Panc1 (cell line): Measurements from ENCODE around the gene UNC5CL. TPM values are rescaled to one million over a fixed set of nuclear protein-coding genes. Genes with fewer than 3 reads are reported as not detected.

Experiments
- ATAC-seq: fragments of 200-7000 bp; cut with Tn5 transposase; 2 replicates; pipeline ENCODE4 v1.9.1; 2020; ENCODE audit warnings: mild to moderate bottlenecking, moderate library complexity
- BruUV-seq: library from RNA; stranded (reverse); fragments of 400-500 nt; replicated peaks from 2 replicates; lab custom pipeline; 2021; lab: Mats Ljungman, UMichigan
- CTCF ChIA-PET: fragments of 300-600 bp; sonication (Branson Sonifier 250); formaldehyde crosslinking; loops from one replicate; lab custom pipeline; 2022; ENCODE audit warnings: antibody characterized with exemption; lab: Charles Lee
- POLR2A ChIA-PET: fragments of 300-600 bp; sonication (Branson Sonifier 250); formaldehyde crosslinking; loops from one replicate; lab custom pipeline; 2022; ENCODE audit warnings: antibody characterized with exemption; lab: Charles Lee
- DNase-seq: peaks from one replicate; pipeline ENCODE4 v3.0.0-alpha.2; 2010; ENCODE audit warnings: low read depth, low spot score
- H3K27ac ChIP-seq: 2 replicates; pipeline ENCODE4 v1.5.1; 2011; ENCODE audit warnings: mild to moderate bottlenecking, low read length, inconsistent platforms
- H3K27me3 ChIP-seq: fragments of 200-500 bp; sonication (Bioruptor generic); 2 replicates; pipeline ENCODE4 v1.6.0; 2014; ENCODE audit warnings: low read length, inconsistent platforms; ENCODE audit not compliant: control insufficient read depth, insufficient read depth
- H3K36me3 ChIP-seq: fragments of 200-500 bp; sonication (Bioruptor generic); 2 replicates; pipeline ENCODE4 v1.5.1; 2014; ENCODE audit warnings: inconsistent platforms, mild to moderate bottlenecking, low read length, moderate library complexity; ENCODE audit not compliant: control insufficient read depth, insufficient read depth
- H3K4me1 ChIP-seq: 2 replicates; pipeline ENCODE4 v1.5.1; 2011; ENCODE audit warnings: inconsistent platforms, mild to moderate bottlenecking, low read length, moderate library complexity; ENCODE audit not compliant: control insufficient read depth, insufficient read depth
- H3K4me3 ChIP-seq, 2 experiments: 2 replicates each; pipeline ENCODE4 v1.5.1; 2011 to 2012; ENCODE audit warnings: low read depth in 2 of 2, low read length in 2 of 2, mild to moderate bottlenecking in 2 of 2, inconsistent platforms in 1 of 2, moderate library complexity in 1 of 2
- H3K9me3 ChIP-seq: fragments of 200-500 bp; sonication (Bioruptor generic); 2 replicates; pipeline ENCODE4 v1.5.1; 2014; ENCODE audit warnings: low read depth, mild to moderate bottlenecking, inconsistent platforms, low read length, moderate library complexity; ENCODE audit not compliant: control insufficient read depth, insufficient read depth
- CTCF ChIP-seq: fragments of 450-650 bp; IDR thresholded peaks from 2 replicates; pipeline ENCODE4 v1.5.1; 2017; ENCODE audit warnings: mild to moderate bottlenecking
- POLR2AphosphoS5 ChIP-seq: IDR thresholded peaks from 2 replicates; pipeline ENCODE4 v1.6.1; 2012; ENCODE audit warnings: mild to moderate bottlenecking, low read depth, low read length, moderate library complexity
- REST ChIP-seq, 2 experiments: IDR thresholded peaks; 2 replicates each; pipeline ENCODE4 v1.6.1; 2011 to 2012; ENCODE audit warnings: low read depth in 2 of 2, control low read depth in 1 of 2, low read length in 1 of 2, mild to moderate bottlenecking in 1 of 2, moderate library complexity in 1 of 2; ENCODE audit not compliant: insufficient read depth in 1 of 2
- SIN3A ChIP-seq: IDR thresholded peaks from 2 replicates; pipeline ENCODE4 v1.6.1; 2012; ENCODE audit warnings: low read depth, mild to moderate bottlenecking, low read length, moderate library complexity, borderline replicate concordance; ENCODE audit not compliant: insufficient read depth
- TCF7L2 ChIP-seq: IDR thresholded peaks from 2 replicates; pipeline ENCODE4 v1.6.1; 2011; ENCODE audit warnings: mild to moderate bottlenecking, low read depth, low read length, inconsistent platforms
- in situ Hi-C: cut with HindIII; loops from 2 replicates; pipeline ENCODE4 v1.10.0; 2016; ENCODE audit warnings: low sequenced_read_pairs, low pct_unique_long_range_greater_than_20kb
- intact Hi-C: fragments of 100-400 bp; cut with micrococcal nuclease; formaldehyde crosslinking; loops from one replicate; pipeline ENCODE4 v1.10.0; 2022; ENCODE audit not compliant: unreplicated experiment
- total RNA-seq: library from RNA; stranded (reverse); gene quantifications from one replicate; pipeline ENCODE4 v1.2.1, GENCODE V29; 2021; ENCODE audit not compliant: unreplicated experiment

Gene UNC5CL
- total RNA-seq, 1 experiment from 2014 or later: 0.36 TPM

- Histone ChIP-seq H3K4me1 (peaks cover 16% of the 10 kb centered on the region), H3K27me3 (no peaks in the 10 kb centered on the region), H3K36me3 (no peaks in the 10 kb centered on the region), H3K4me3 (no peak overlapping the region), H3K9me3 (no peaks in the 10 kb centered on the region), H3K27ac (peak overlapping the region; percentile 9; the same call in 1 of the 2 replicates)
- POLR2A ChIA-PET: no interaction called here
- CTCF ChIA-PET: no interaction called here
- TF ChIP-seq REST (IDR thresholded peaks at IDR 0.05; ENCODE audit: insufficient read depth in 1 of 2, low read depth in 2 of 2, low read length in 1 of 2): no peak
- TF ChIP-seq POLR2AphosphoS5: no peak
- no peak for TF ChIP-seq CTCF
- TF ChIP-seq TCF7L2: no peak
- no peak for TF ChIP-seq SIN3A
- intact Hi-C loops: no loop called here
- no TSS peak for BruUV-seq
- ATAC-seq (no peak), DNase-seq (no peak)
- in situ Hi-C loops: no loop called here
Observed at GRCh38 chr6:41014780-41015179, 24.2 kb downstream of the UNC5CL start.

GRCh38 chr6:41013466-41014153 lies 25.4 kb downstream of the UNC5CL start:
- no peaks in the 10 kb centered on the region for H3K36me3 ChIP-seq
- TF ChIP-seq CTCF (no peak), TCF7L2 (no peak), SIN3A (no peak), REST (IDR thresholded peaks at IDR 0.05; ENCODE audit: insufficient read depth in 1 of 2, low read depth in 2 of 2, low read length in 1 of 2) (no peak)
- DNase-seq: no peak
- intact Hi-C loops (no loop called here), in situ Hi-C loops (no loop called here)
- no peak for ATAC-seq
- no peaks in the 10 kb centered on the region for H3K27me3 ChIP-seq
- ChIA-PET POLR2A (interaction anchor here (0.7 kb wide), 1 partner anchor 10 kb away, joined by 4 read pairs; no protein-coding TSS in a partner anchor), CTCF (no interaction called here)
- peak overlapping the region; percentile 73 for H3K27ac ChIP-seq
- H3K4me3 ChIP-seq: no peak overlapping the region
- no TSS peak for BruUV-seq
- no peaks in the 10 kb centered on the region for H3K9me3 ChIP-seq
- peaks cover 16% of the 10 kb centered on the region for H3K4me1 ChIP-seq
